GM21717 (cell line): Measurements from ENCODE around the gene FAM114A1.
"Not testable (repeated sequence)": the region's sequence is repeated elsewhere in the genome, so short reads cannot be mapped to it uniquely, and the experiment has no call there.

Experiments used
- ATAC-seq: cut with Tn5 transposase; IDR thresholded peaks from one replicate; pipeline ENCODE4 v1.9.1; 2021; ENCODE audit warnings: mild to moderate bottlenecking, moderate library complexity; ENCODE audit not compliant: unreplicated experiment

The FAM114A1 gene

DNA sequence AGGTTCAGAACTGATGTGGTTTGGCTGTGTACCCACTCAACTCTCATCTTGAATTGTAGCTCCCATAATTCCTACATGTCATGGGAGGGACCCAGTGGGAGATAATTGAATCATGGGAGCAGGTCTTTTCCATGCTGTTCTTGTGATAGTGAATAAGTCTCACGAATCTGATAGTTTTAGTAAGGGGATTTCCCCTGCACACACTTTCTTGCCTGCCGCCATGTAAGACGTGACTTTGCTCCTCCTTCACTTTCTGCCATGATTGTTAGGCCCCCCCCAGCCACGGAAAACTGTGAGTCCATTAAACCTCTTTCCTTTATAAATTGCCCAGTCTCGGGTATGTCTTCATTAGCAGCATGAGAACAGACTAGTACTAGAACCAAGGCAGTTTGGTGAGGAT, 91.6 kb downstream of the FAM114A1 start:
- not testable (repeated sequence) for ATAC-seq

DNA sequence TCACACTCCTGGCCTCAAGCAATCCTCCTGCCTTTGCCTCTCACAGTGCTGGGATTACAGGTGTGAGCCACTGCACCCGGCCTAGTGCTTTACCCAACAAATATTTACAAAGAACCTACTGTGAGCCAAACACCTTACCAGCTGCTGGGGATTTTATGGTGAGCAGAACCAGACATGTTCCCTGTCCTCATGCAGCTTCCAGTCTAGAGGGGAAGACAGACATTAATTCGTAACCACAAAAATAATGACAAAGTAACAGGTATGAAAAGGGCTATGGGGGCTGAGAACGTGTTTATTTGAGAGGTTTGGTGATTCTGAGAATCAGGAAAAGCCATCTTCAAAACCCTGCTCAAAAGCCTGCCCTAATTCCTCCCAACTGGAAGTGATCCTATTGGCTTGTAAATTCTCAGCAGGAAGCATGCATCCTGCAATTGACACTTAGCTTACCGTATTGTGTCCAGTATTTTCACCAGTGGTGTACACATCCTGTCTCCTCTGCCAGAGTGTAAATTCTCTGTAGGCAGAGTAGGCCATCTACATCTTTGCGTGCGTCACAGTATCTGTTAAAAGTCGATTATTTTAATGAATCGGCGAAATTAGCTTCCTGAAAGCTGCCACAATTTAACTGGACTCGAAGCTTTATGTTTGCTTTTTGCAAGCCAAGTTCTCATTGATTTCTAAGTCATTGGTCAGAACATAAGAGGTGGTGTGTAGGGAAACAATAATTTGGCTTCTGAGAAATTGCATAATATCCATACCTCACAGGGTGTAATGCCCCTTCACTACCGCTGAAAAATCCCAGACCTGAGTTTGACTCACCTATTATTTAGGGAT, 97.6 kb downstream of the FAM114A1 start:
- ATAC-seq, result no peak

DNA sequence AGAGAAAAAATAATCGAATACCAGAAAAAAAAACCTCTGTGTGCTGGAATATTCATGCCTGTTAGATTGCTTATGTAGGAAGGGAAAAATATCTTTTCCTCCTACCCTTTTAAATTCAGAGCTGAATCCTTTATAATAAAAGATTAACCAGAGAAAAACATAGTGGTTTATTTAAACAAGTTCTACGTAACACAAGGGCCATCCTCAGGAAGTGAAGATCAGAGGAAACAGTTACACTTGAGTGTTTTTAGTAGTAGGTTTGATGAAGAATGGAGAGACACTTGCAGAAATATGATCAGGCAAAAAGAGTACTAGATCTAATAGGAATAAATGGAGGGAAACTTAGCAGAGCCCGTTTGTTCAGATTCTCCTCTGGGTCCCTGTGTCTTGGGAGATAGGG, 98.3 kb downstream of the FAM114A1 start:
- no peak for ATAC-seq

DNA sequence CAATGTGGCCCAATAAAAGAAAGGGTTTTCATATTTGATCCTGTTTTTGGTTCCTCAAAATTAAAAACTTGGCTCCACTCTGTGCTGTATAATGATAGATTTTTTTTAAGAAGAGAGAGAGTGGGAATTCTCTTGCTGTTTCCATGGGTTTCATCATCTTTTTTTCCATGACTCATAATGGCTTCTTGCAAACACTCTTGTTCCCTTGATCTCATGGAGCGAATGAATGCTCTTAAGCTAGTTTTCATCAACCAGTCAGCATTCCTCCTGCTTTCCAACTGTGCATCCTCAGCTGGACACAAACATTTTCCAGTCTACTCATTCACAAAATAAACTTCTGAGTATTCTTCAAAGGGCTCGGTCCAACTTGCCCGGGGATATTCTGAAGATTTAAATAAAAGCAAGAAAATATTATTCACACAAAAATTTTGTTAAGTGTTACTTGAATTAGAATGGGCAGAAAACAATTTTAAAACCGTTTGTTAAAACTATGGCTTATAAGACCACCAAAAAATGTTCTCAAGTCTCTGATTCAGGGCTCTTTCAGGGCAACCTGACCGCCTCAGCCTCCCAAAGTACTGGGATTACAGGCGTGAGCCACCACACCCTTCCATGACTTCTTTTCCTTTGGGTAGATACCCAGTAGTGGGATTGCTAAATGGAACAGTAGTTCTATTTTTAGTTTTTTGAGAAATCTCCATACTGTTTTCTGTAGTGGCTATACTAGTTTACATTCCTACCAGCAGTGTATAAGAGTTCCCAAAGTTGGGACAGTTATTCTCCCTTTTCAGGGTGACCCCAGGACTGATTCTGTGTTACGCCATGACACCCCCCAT, 99.9 kb downstream of the FAM114A1 start:
- no peak for ATAC-seq

DNA sequence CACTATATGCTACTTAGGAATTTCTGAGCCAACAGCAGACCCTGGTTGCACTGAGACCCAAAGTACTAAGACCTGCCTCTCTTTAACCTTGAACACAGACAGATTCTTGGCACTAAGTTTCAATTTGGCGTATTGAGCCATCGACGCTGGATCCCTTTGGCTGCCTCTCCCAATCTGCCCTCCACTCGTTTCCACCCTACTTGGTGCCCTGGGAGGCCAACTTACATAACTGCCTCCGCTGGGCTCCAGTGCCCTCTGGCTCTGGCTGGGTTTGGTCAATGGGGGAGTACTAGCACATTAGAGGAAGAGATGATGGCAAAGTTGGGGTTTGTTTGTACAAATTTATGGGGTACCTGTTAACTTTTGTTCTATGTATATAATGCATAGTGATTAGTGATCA, 101.1 kb downstream of the FAM114A1 start:
- ATAC-seq, result no peak

DNA sequence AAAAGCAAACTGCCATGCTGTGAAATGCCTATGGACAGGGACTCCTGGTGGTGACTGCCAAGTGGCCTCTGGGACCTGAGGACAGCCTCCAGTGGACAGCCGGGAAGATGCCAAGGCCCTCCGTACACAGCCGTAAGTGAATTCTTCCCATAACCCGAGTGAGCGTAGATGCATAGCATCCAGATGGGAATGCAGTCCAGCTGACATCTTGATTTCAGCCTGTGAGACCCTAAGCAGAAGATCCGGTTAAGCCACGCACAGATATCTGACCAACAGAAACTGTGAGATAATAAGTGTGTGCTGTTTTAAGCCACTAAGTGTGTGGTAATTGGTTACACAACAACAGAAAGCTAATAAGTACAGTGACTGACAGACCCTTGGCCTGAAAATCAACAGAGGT, 108.7 kb downstream of the FAM114A1 start:
- no peak for ATAC-seq

DNA sequence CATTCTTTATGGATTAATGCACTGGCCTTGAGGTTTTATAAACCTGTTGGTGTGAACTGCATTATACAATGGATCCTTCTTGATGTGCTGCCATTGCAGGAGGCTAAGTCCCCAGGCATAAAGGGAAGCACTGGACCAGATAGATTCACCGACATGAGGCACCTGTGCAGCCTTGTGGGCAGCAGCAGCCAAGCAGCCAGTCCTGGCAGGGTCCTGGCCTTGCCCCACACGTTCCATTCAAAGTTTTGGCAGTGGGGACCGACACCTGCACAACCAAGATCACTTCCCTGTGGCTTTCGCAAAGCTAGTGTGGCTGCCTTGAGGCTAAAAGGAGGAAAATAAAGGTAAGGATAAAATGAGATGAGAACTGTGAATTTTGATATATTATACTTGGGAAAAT, 111.5 kb downstream of the FAM114A1 start:
- no peak for ATAC-seq

DNA sequence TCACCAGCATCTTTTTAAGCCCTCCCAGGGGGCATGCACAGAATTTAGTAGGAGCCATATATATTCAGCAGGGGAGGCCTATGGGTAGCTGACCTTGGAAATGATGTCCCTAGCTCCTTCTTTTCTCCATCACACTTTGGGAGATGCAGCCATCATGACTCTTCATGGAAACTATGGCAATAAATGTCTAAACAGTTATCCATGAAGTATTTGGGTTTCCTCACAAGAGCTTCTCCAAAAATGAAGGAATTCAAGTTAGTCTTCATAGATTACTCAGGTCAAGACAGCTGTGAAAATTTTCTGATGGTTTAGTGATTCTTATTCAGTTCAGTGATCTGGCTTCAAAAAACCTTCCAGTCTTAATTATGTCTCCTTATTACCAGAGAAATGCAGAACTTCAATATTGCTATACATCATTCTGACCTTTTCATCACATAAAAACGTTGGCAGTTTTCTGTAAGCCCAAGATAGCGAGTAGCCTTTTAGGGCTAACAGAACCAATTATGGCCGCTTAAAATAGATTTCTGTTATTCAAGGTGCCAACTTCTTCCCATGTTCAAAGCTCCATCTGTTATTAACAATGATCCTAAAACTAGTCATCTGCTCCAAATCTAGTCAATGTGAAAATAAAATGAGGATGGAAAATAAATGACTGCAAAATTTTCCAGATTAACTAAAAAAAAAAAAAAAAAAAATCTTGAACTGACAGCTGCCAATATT, 112.1 kb downstream of the FAM114A1 start:
- ATAC-seq, result no peak

DNA sequence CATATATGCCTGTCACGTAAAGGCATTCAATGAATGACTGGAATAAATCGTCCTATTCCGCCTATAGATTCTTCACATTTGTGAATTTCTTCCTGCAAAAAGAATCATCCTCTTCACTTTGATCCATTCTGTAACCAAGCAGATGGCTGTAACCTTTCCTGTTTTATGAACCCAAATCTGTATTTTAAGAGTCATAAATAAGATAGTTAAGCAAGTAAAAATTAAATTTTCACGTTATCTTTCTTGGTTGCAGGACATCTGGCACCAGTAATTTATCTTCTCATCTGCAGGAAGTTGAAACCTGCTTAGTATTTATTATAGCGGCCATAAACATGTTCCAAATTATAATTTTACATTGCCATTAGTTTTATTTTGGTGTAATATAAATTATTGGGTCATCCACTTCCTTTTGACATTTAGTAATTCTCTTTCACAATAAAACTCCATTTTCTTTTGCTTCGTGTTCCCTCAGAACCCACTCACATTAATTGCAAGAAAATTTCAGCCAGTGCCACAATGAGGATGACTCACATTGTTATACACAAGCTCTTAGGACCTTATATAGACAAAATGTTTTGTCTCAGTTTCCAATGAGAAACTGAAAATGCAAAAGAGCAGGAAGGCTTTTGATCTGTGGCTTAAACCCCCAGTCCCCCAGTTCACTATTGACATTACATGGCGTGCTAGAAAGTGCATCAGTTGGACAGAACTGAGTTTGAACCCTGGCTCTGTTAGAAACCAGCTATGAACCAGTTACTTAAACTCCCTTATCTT, 113.5 kb downstream of the FAM114A1 start:
- ATAC-seq, result no peak

DNA sequence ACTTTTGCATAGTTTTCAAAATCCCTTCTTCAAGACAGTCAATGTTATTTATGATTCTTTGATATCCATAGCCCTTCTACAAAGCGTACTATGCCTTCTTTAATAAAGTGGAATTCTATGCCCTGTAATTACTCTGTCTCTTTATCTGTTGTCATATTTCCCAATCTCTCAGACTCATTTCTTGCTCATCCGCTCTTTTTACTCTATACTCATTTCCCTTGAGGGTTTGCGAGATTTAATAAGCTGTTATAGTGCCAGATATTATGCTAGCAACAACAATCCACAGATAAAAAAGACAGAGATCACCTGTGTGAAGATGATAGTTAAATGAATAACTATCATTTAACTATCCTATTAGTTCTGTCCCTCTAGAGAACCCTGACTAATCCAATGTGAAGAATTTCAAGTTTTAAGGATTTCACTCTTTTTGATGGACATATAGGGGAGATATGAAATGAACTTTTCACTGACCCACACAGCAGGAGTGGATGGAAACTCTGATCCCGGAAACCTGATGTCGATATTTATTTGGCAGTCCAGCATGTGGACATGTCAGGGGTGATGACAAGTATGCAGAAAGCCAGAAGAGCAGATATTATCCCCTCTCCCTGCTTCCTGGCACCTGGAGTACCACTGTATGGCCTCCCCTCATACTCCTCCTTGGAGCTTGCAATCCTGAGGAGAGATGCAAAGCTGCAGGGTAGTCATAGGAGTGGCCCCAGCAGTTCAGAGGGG, 114.9 kb downstream of the FAM114A1 start:
- no peak for ATAC-seq

DNA sequence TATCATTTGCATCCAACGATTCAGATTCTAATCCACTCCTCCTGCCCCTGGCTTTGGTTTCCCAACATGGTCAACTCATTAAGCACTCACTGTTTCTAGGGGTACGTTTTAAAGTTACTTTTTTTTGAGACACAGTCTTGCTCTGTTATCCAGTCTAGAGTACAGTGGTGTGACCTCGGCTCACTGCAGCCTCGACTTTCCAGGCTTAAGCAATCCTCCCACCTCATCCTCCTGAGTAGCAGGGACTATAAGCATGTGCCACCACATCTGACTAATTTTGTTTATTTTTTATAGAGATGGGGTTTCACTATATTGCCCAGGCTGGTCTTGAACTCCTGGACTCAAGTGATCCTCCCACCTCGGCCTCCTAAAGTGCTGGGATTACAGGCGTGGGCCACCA, 115.7 kb downstream of the FAM114A1 start:
- no peak for ATAC-seq

DNA sequence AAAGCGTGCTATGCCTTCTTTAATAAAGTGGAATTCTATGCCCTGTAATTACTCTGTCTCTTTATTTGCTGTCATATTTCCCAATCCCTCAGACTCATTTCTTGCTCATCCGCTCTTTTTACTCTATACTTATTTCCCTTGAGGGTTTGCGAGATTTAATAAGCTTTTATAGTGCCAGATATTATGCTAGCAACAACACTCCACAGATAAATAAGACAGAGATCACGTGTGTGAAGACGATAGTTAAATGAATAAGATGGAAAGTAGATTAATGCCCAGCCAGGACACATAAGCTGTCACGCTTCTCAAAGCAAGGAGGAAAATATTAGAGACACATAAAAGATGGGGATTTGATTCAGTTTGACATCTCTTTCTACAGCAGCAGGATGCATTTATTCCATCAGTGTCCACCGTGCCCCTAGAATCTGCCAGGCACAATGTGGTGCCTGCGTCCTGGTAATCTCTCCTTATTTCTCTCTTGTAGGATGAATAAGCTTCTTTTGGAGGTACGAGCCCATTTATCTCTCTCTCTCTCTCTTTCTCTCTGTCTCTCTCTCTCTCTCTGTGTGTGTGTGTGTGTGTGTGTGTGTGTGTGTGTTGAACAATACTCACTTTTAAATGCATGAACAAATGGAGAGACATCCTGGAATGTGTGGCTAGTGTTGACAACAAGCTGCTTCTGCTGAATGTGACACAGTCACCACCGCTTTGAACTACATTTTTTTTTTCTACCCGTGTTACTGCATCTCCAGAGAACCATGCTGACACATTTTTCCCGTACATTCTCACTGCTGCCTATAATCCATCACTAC, 116.4 kb downstream of the FAM114A1 start:
- no peak for ATAC-seq

DNA sequence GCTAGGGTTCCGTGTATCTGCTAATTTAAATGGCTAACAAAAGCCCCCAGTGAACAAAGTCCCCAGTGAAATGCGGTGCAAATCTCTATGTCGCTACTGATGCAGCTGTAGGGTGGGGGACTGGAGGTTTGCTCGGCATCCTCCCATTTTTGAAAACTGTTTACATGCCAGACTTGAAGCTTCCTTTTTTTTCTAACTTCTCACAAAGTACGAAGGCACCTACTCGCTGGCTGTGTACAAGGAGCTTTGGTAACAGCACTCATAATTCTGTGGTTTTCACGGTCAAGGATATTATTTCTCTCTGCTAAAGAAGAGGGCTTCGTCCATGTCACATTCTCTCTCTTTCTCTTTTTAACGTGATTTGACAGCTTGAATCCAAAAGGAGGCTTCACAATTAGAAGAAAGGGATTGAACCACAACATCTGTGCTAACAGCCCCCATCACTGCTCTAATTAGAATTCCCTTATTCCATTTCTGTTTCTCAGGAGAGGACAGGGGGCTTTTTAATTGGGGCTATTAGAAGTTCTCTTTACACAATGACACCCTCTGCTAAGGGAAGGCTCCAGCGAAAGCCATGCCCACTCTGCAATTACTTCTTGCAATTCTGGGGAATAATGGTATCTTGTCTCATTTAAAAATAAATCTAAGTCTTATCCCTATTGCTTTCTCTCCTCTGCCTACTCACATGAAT, 117.9 kb downstream of the FAM114A1 start:
- no peak for ATAC-seq

DNA sequence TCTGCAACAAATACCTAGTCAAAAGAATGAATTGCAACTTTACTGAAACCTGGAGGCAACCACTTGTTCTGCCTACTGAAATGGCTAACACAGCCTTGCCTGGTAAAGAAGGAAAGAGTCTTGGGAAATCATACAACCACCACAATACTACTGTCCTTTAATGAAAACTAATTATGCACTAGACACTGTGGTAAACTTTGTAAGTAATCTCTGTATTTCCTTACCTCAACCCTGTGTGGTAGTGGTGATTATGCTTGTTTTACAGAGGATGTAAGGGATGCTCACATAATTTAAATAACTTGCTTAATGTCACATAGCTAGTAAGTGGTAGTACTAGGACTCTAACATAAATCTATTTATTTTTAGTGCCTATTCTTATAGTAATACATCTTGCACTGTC, 119.9 kb downstream of the FAM114A1 start:
- ATAC-seq, result no peak

DNA sequence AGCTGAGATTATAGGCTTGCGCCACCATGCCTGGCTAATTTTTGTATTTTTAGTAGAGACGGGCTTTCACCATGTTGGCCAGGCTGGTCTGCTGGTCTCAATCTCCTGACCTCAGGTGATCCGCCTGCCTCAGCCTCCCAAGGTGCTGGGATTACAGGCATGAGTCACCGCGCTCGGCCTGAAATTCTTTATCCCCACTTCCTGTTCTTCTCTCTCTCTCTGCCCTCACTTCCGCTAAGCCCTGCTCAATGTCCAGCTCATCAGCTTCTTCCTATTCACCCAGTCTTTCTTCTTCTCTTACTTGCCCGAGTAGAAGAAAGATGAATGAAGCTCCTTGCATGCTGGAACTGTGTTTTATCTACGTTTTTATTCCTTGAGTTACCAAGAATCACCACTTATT, 120.7 kb downstream of the FAM114A1 start:
- ATAC-seq, result not testable (repeated sequence)

DNA sequence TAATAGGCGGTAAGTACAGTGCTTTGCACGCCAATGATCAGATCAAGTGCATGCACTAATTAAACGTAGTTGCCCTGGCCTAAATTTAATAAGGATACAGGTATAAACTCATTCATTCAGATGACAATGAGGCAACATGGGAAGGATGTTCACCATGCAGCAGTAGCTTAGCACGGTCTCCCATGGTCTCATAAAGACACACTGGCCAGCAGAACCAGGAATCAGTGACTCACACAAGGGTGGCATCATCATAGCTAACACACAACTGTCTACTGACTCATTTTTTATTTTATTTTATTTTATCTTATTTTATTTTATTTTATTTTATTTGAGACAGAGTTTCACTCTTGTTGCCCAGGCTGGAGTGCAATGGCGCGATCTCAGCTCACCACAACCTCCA, 121.9 kb downstream of the FAM114A1 start:
- no peak for ATAC-seq

DNA sequence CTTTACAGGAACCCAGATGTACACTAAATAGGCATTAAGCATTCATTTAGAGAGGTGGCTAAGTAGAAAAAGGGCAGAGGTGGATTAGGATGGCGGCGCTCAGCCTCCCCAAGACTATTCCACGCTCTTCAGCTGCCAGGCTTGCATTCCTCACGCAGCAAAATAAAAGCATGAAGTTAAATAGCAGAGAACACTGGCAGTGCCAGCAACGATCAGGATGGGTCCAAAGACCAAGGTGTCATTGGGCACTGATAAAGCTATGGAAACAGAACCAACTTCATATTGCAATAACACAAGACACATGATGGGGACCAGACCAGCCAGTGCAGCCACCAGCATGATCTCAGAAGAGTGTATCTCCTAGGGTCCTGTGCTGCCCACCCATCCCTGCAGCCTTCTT, 122.6 kb downstream of the FAM114A1 start:
- no peak for ATAC-seq

DNA sequence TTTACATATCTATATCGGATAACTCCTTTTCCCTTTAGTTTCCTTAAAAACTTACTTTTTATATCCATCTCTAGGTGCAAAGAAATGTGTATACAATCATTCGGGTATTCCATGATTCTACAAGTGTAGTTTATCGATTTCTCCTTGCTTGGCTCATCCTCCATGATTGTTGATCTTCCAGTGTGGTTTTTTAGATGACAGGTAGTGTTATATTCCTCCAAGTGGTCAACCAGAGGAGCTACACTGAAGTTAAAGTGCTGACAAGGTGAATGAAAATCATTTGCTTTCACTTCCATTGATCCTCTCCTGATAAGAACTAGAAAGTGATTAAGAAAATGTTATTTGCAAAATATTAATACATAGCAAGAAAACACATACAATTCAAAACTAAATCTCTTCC, 126.1 kb downstream of the FAM114A1 start:
- ATAC-seq, result no peak

DNA sequence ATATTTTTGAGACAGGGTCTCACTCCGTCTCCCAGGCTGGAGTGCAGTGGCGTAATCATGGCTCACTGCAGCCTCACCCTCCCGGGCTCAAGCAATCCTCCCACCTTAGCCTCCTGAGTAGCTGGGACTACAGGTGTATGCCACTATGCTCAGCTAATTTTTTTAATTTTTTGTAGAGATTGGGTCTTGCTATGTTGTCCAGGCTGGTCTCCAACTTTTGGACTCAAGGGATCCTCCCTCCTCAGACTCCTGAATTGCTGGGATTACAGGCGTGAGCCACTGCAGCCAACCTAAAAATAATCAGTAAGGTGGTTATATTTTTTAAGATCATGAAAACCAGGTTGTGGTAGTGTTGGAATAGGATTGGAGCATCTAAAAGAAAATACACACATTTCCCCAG, 126.5 kb downstream of the FAM114A1 start:
- no peak for ATAC-seq
